Posterior vena cava (tissue), 2 donors: ENCODE data around the gene RNF148. TPM values are rescaled to one million over a fixed set of nuclear protein-coding genes. Genes with fewer than 3 reads are reported as not detected.
"Not testable (repeated sequence)": the region's sequence is repeated elsewhere in the genome, so short reads cannot be mapped to it uniquely, and the experiment has no call there.

ENCODE experiments used
- DNase-seq: peaks from one replicate; pipeline ENCODE4 v3.0.0-alpha.2; 2020; ENCODE audit warnings: low spot score
- intact Hi-C, 2 donors: fragments of 100-400 bp; cut with DNase I; formaldehyde crosslinking; loops; one replicate each; pipeline versions ENCODE4 v1.14.1 to v1.14.2; 2022 to 2023
- total RNA-seq, 2 donors: library from RNA; stranded (reverse); fragmentation: NEBNext Ultra II Directional; extraction: Animal tissue kit (Norgen Biotek cat#: 25700); gene quantifications; one replicate each; pipeline ENCODE4 v1.2.1, GENCODE V29; 2021
- donor health status: DM: yes; HTN: yes; CAD: no.
- donor health status: DM: yes; HTN: yes; CAD: no.

The RNF148 gene
- total RNA-seq, 2 donors from 2014 or later: 1.1 to 1.2 TPM

DNA sequence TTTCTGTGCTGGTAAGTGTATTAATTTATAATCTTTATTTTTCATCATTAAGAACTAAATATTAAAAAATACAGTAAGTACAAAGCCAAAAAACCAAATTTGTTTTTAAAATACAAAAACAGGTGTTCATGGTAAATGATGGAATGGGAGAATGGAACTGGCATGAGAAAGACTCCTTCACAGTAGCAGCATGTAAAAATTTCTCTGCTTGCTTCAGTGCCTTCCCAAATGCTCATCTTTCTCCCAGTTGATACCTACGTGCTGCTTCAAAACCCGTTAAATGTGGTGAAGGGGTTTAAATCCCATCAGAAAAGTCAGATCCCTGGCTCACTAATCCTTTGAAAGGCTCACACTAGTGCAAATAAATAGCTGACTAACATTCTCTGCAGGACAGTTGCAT, 8.0 kb downstream of the RNF148 start:
- DNase-seq: no peak

GRCh38 chr7:122692769-122693309, 9.9 kb downstream of the RNF148 start:
- intact Hi-C loops: no loop called here

More for the DNA sequence above, 8.0 kb downstream of the RNF148 start:
- intact Hi-C loops: no loop called here

GRCh38 chr7:122691569-122692235, 11.0 kb downstream of the RNF148 start:
- no peak for DNase-seq

More at GRCh38 chr7:122692769-122693309, 9.9 kb downstream of the RNF148 start:
- DNase-seq: no peak

GRCh38 chr7:122689346-122690109, 13.2 kb downstream of the RNF148 start:
- no peak for DNase-seq
- intact Hi-C loops: no loop called here

More at GRCh38 chr7:122691569-122692235, 11.0 kb downstream of the RNF148 start:
- intact Hi-C loops: no loop called here

GRCh38 chr7:122688400-122688998, 14.2 kb downstream of the RNF148 start:
- DNase-seq: no peak
- intact Hi-C loops: no loop called here

DNA sequence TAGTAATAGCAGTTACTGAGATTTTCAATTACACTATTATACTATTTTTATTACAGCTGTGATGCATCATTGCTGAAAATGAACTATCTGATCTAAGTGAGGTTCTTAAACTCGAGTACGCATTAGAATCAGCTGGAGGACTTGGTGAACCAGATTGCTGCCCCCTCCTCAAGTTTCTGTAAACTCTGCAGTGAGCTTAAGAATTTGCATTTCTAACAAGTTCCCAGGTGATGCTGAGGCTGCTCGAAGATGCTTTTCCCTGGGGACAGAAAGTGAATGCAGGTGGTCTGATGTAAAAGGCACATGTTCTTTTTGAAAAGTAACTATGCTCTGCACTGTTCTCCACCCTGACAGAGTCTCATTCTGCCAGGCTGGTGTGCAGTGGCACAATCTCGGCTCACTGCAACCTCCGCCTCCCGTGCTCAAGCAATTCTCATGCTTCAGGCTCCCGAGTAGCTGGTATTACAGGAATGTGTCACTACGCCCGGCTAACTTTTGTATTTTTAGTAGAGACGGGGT, 16.3 kb downstream of the RNF148 start:
- intact Hi-C loops: no loop called here
- DNase-seq: no peak

GRCh38 chr7:122684504-122684903, 18.2 kb downstream of the RNF148 start:
- no peak for DNase-seq
- intact Hi-C loops: no loop called here

DNA sequence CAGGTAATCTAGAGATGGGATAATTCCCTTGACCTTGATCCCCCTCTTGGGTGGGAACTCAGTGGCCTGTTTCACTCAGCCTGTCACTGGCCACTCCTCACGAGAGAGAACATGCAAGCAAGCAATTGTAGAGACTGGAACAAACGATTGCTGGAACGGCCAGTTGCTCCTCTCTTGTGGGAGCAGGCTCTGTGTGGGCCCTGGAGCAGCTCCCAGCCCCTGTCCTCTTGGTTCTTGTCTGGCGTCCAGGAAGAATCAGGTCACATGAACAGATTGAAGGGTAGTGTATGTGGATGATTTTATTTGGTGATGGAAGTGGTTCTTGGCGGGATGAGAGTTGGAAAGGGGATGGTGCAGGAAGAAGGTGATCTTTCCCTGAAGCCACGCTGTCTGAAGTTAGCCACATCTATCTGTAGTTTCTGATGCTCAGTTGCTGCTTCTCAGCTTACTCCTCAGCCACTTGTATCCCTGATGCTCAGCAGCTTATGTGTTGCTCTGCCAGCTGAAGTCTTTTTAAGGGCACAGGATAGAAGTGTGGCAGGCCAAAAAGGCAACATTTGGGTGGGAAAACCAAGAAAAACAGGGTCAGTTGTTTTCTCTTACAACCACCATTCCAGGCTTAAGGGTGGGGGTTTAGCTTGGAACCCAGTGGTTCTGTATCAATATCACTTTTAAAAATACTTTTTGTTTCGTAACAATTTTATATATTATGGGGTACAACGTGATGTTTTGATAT, 19.7 kb downstream of the RNF148 start:
- intact Hi-C loops: no loop called here
- DNase-seq: no peak

- intact Hi-C loops, DNase-seq: not testable (repeated sequence)
Measured at GRCh38 chr7:122681186-122681585, 21.5 kb downstream of the RNF148 start.

DNA sequence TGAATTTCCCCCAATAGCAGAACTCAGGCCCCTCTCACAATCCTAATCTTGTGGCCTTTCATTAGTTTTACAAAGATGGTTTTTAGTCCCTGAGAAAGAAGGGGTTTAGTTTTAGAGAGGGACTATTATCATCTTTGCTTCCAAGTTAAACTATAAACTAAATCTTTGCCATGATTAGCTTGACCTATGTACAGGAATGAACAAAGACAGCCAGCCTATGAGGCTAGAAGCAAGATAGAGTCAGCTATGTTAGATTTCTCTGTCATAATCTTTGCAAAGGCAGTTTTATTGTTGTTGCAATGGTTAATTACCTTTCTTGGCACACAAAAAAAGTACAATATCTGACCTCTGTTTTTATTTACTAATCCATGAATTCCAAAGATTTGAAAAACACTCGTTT, 22.9 kb downstream of the RNF148 start:
- DNase-seq: no peak
- intact Hi-C loops: no loop called here

DNA sequence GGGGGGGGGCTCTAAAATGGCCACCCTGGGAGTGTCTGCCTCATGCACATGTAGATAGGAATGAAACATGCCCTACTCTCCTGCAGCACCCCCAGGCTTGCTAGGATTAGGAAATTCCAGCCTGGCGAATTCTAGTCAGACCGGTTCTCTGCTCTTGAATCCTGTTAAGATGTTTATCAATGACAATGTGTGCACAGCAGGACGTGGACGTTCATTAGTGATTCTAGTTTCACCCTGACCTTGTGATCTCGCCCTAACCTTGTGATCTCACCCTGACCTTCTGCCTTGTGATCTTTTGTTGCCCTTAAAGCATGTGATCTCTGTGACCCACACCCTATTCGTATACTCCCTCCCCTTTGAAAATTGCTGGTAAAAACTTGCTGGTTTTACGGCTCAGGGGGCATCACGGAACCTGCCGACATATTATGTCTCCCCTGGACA, 23.4 kb downstream of the RNF148 start:
- DNase-seq, intact Hi-C loops: not testable (repeated sequence)

DNA sequence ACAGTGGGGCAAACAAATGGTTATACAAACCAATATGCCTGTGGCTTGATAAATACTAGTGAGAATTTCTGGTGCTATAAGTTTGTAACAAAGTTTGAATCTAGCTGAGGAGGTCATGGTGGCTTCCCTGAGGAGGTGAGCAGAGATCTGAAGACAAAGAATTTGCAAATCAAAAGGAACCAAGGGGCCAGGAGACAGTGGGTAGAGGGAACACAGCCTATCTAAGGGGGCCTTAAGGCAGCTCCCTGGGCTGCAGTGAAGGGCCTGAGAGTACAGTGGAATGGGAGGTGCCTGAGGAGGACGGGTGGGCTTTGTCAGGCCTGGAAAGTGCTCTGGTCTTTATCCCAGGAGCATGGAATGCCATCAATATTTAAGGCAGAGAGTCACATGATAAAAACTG, 25.6 kb downstream of the RNF148 start:
- DNase-seq: no peak
- intact Hi-C loops: no loop called here

DNA sequence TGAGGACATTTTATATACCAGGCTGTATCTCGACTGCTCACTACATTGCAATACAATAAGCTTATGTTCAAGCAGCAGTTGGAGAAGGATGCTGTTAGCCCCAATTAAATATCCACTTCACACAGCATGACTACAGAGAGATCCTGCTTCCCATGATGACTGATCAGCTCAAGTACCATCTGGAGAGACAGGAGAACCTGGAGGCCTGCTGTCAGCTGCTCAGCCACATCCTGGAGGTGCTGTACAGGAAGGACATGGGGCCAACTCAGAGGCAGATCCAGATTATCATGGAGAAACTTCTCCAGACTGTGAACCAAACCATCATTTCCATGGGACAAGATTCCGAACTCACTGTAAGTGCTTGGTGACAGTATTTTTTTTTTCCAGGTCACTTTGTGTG, 26.3 kb downstream of the RNF148 start:
- intact Hi-C loops: no loop called here
- DNase-seq: no peak

DNA sequence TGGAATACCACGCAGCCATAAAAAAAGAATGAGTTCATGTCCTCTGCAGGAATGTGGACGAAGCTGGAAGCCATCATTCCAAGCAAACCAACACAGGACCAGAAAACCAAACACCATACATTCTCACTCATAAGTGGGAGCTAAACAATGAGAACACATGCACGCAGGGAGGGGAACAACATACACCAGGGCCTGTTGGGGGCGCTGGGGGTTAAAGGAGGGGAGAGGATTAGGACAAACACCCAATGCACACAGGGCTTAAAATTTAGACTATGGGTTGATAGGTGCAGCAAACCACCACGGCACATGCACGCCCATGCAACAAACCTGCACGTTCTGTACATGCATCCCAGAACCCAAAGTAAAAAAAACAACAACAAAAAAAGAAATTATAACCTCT, 27.1 kb downstream of the RNF148 start:
- intact Hi-C loops: no loop called here
- no peak for DNase-seq

DNA sequence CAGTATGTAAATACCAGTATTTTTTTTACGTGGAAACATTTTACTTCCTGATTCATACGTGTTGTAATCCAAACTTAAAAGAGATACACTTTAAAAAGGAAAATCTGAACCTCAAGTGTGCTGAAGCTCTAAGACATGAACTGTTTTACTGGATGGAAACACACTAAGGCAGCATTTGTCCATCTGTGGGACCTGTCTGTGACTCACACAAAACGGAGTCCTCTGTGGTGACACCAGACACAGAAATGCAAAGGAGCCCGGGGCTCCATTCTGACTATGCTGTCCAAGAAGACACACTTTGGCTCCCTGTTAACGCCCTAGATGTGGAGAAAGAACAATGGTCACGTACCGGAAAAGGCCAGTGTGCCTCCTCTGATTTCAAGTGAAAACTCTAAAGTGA, 27.7 kb downstream of the RNF148 start:
- no peak for DNase-seq
- intact Hi-C loops: no loop called here

- intact Hi-C loops: no loop called here
- no peak for DNase-seq
Measured at GRCh38 chr7:122674502-122674901, 28.2 kb downstream of the RNF148 start.

DNA sequence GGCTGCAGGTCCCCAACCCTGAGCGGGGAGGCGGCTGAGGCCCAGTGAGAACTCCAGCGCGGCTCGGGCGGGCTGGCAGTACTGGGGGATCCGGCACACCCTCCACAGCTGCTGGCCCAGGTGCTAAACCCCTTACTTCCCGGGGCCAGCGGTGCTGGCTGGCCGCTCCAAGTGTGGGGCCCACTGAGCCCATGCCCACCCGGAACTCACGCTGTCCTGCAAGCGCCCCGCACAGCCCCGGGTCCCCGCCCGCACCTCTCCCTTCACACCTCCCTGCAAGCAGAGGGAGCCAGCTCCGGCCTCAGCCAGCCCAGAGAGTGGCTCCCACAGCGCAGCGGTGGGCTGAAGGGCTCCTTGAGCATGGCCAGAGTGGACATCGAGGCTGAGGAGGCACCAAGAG, 28.8 kb downstream of the RNF148 start:
- DNase-seq: no peak
- intact Hi-C loops: no loop called here

GRCh38 chr7:122672536-122672935, 30.2 kb downstream of the RNF148 start:
- DNase-seq: no peak
- intact Hi-C loops: no loop called here

DNA sequence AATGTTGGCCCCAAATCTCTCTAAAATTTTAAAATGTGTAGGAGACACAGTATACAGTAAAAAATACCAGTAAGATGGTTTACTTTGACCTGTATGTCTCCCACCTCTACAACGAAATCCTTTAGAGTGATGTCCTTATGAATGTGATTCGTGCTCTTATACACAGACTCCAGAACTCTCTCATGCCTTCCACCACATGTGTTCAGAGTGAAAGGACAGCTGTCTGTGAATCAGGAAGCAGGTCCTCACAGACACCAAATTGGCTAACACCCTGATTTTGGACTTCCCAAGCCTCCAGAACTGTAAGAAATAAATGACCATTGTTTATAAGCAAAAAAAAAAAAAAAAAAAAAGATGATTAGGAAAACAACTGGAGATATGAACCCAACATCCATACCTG, 39.0 kb downstream of the RNF148 start:
- DNase-seq: no peak
- intact Hi-C loops: no loop called here
